Heart right ventricle (tissue), 16 donors: ENCODE results near the gene MRM2. TPM values are rescaled to one million over a fixed set of nuclear protein-coding genes. Genes with fewer than 3 reads are reported as not detected.
A peak's percentile ranks its signal among the peaks of the same experiment; 100 is the strongest.

ENCODE experiments used
- ATAC-seq, 8 donors: fragments of 200-7000 bp; cut with Tn5 transposase; one replicate each; pipeline ENCODE4 v1.9.1; 2020; ENCODE audit warnings: mild to moderate bottlenecking in 8 of 8, moderate library complexity in 8 of 8, moderate number of reproducible peaks in 1 of 8
- DNase-seq, 2 donors: peaks; one replicate each; pipeline ENCODE4 v3.0.0-alpha.2; 2020
- H3K27ac ChIP-seq, 10 donors: fragments of 200-600 bp; sonication (generic) in 2 of 10; one replicate each; pipeline versions ENCODE4 v1.5.0 to v1.8.0; 2020 to 2022; ENCODE audit warnings: mild to moderate bottlenecking in 3 of 10
- H3K27me3 ChIP-seq, 7 donors: fragments of 200-600 bp; one replicate each; pipeline ENCODE4 v1.8.0; 2021 to 2022; ENCODE audit warnings: mild to moderate bottlenecking in 2 of 7
- H3K36me3 ChIP-seq, 9 donors: fragments of 200-600 bp; sonication (generic) in 1 of 9; one replicate each; pipeline versions ENCODE4 v1.5.0 to v1.8.0; 2020 to 2022; ENCODE audit warnings: mild to moderate bottlenecking in 2 of 9
- H3K4me1 ChIP-seq, 9 donors: fragments of 200-600 bp; sonication (generic) in 1 of 9; one replicate each; pipeline versions ENCODE4 v1.5.0 to v1.8.0; 2020 to 2022; ENCODE audit warnings: mild to moderate bottlenecking in 4 of 9
- H3K4me3 ChIP-seq, 10 donors: fragments of 200-600 bp; sonication (generic) in 2 of 10; one replicate each; pipeline versions ENCODE4 v1.5.0 to v1.8.0; 2020 to 2022; ENCODE audit warnings: mild to moderate bottlenecking in 7 of 10, moderate library complexity in 2 of 10
- H3K9me3 ChIP-seq, 11 donors: fragments of 200-600 bp in 10 of 11; sonication (generic) in 2 of 11; one replicate each; pipeline versions ENCODE4 v1.5.0 to v1.8.0; 2013 to 2022; ENCODE audit warnings: mild to moderate bottlenecking in 2 of 11, control low read depth in 1 of 11, moderate library complexity in 1 of 11
- CTCF ChIP-seq, 9 donors: fragments of 200-600 bp; sonication (generic) in 2 of 9; IDR thresholded peaks; one replicate each; pipeline versions ENCODE4 v1.5.0 to v1.8.0; 2021 to 2022; ENCODE audit warnings: antibody characterized with exemption in 9 of 9, mild to moderate bottlenecking in 5 of 9, moderate library complexity in 1 of 9
- WGBS, 2 donors: extraction: QIAGEN DNeasy Blood & Tissue Kit; methylation state at CpG; one replicate each; pipeline ENCODE4 v1.1.7; 2013; ENCODE audit warnings: inconsistent platforms in 1 of 2; 5-methylcytosine and 5-hydroxymethylcytosine counted together
- intact Hi-C, 10 donors: fragments of 100-400 bp; cut with DNase I; formaldehyde crosslinking; loops; one replicate each; pipeline versions ENCODE4 v1.11.1 to v1.14.2; 2022
- polyA plus RNA-seq, 2 donors: library from polyadenylated mRNA; stranded (reverse); fragments of 200-250 nt; gene quantifications; one replicate each; pipeline ENCODE4 v1.2.3, GENCODE V29; 2013
- total RNA-seq, 10 donors: library from RNA; stranded (reverse); fragmentation: NEBNext Ultra II Directional in 3 of 10; extraction: Animal tissue kit (Norgen Biotek cat#: 25700) in 3 of 10; gene quantifications; one replicate each; pipeline versions ENCODE4 v1.2.1 to v1.2.4, GENCODE V29; 2021 to 2023
- donor health status: Arrhythmogenic right ventricular cardiomyopathy.
- donor health status: ischemic (EF 13 %, LVEDD 7.1; RV severe dilation, severe dysfunction).
- donor health status: healthy with polysubstance abuse.
- donor health status: DM: no; HTN: yes; CAD: no.
- donor health status: DM: no; HTN: no; CAD: no.
- donor health status: ischemic (EF 25% LVEDD 6.9; RV normal size, moderate dysfunction).
- donor health status: ischemic (EF 25% LVEDD 5.7; RV mildly dilated, moderate dysfunction).
- donor health status: healthy.
- donor health status: DM: yes; HTN: yes; CAD: no.
- donor health status: Ischemic cardiomyopathy.
- donor health status: ischemic (EF 35%, LVEDD 5.7; RV mildly dilated, moderate dysfunction).
- donor health status: nonischemic (EF 11% LVEDD 7.7; RV severe dilation, severe dysfunction).
- donor health status: DM: yes; HTN: yes; CAD: no.
- donor health status: PGD.
- donor health status: ischemic (EF 29% LVEDD 5.4; RV normal size, mild dysfunction).
- donor health status: nonischemic (EF 23%, LVEDD 6.1; RV moderate dilation, normal function).

The MRM2 gene
- total and polyA plus RNA-seq, 12 donors: 14.2 to 25.0 (median 19.6) TPM

- Histone ChIP-seq H3K4me3 (no peak overlapping the region), H3K9me3 (peaks cover 0 to 3% (median 0%) of the 10 kb centered on the region in 11 donors), H3K27me3 (no peaks in the 10 kb centered on the region), H3K36me3 (peaks cover 0 to 88% (median 16%) of the 10 kb centered on the region in 9 donors), H3K27ac (no peak overlapping the region), H3K4me1 (peaks cover 0 to 34% (median 10%) of the 10 kb centered on the region in 9 donors)
- DNase-seq (no peak), ATAC-seq (no peak)
- TF ChIP-seq CTCF (IDR thresholded peaks at IDR 0.05): no peak
- intact Hi-C loops: loop anchor here in 4 of 10 donors (2.0 to 10.0 kb wide), 5 partner anchors 399 to 637 kb away; partner anchors contain the start of gene PSMG3 (in 1 of the 4)
- WGBS, 2 donors: 89 to 90% methylated on average over 15 of the region's 15 CpGs
Observed at GRCh38 chr7:2211259-2211880, 30.6 kb downstream of the MRM2 start.

- TF ChIP-seq CTCF (IDR thresholded peaks at IDR 0.05): no peak
- DNase-seq (no peak), ATAC-seq (no peak)
- intact Hi-C loops: loop anchor here in 4 of 10 donors (2.0 to 10.0 kb wide), 5 partner anchors 398 to 636 kb away; partner anchors contain the start of gene PSMG3 (in 1 of the 4)
- 93 to 96% methylated on average over 30 of the region's 30 CpGs for WGBS, 2 donors
- H3K9me3 ChIP-seq: peaks cover 0 to 3% (median 0%) of the 10 kb centered on the region in 11 donors
- H3K36me3 ChIP-seq: peaks cover 0 to 87% (median 14%) of the 10 kb centered on the region in 9 donors
- no peak overlapping the region for H3K27ac ChIP-seq
- H3K4me1 ChIP-seq: peaks cover 0 to 30% (median 10%) of the 10 kb centered on the region in 9 donors
- no peak overlapping the region for H3K4me3 ChIP-seq
- H3K27me3 ChIP-seq: no peaks in the 10 kb centered on the region
Observed at GRCh38 chr7:2210551-2211258, 31.3 kb downstream of the MRM2 start.

GRCh38 chr7:2209961-2210323 lies 32.1 kb downstream of the MRM2 start:
- intact Hi-C loops: loop anchor here (1.0 to 10.0 kb wide), 16 partner anchors 105 to 635 kb away; partner anchors contain the start of genes ELFN1 (in 1 of the 10) and PSMG3 (in 1 of the 10)
- WGBS, 2 donors: 91 to 96% methylated on average over 8 of the region's 8 CpGs
- no peak for TF ChIP-seq CTCF (IDR thresholded peaks at IDR 0.05)
- H3K4me1 ChIP-seq: peaks cover 0 to 23% (median 9%) of the 10 kb centered on the region in 9 donors
- ATAC-seq: no peak
- H3K9me3 ChIP-seq: no peaks in the 10 kb centered on the region
- no peak for DNase-seq
- H3K27me3 ChIP-seq: no peaks in the 10 kb centered on the region
- no peak overlapping the region for H3K27ac ChIP-seq
- peaks cover 0 to 80% (median 14%) of the 10 kb centered on the region in 9 donors for H3K36me3 ChIP-seq
- H3K4me3 ChIP-seq: no peak overlapping the region

GRCh38 chr7:2209146-2209960 lies 32.7 kb downstream of the MRM2 start:
- DNase-seq (peak; percentile 75 to 78), ATAC-seq (peak; percentile 54 to 80 (median 70))
- WGBS, 2 donors: 52 to 58% methylated on average over 21 of the region's 21 CpGs
- intact Hi-C loops: loop anchor here in 9 of 10 donors (1.0 to 10.0 kb wide), 13 partner anchors 105 to 632 kb away; partner anchors contain the start of gene ELFN1 (in 1 of the 9)
- Histone ChIP-seq H3K27ac (no peak overlapping the region), H3K27me3 (no peaks in the 10 kb centered on the region), H3K9me3 (no peaks in the 10 kb centered on the region), H3K4me1 (peaks cover 0 to 17% (median 4%) of the 10 kb centered on the region in 9 donors), H3K36me3 (peaks cover 0 to 74% (median 14%) of the 10 kb centered on the region in 9 donors), H3K4me3 (no peak overlapping the region)
- peak; percentile 61 to 90 (median 83) for TF ChIP-seq CTCF (IDR thresholded peaks at IDR 0.05)
